OCI-LY1 (cell line): Measurements from ENCODE around the gene LELP1.

Experiments used
- EZH2 ChIP-seq: fragments of 200-600 bp; sonication (generic), shearing (Covaris generic); IDR thresholded peaks from 2 replicates; pipeline ENCODE4 v1.8.0; 2017; ENCODE audit warnings: borderline replicate concordance, mixed run types, mild to moderate bottlenecking, antibody characterized with exemption, low read length, moderate library complexity, mixed read lengths
- TF ChIP-seq, protein P1 (sequence below): fragments of 200-600 bp; sonication (generic), shearing (Covaris generic); IDR thresholded peaks from 2 replicates; pipeline ENCODE4 v1.5.1; 2017; ENCODE audit warnings: mild to moderate bottlenecking, antibody characterized with exemption, low read length, moderate library complexity, mixed read lengths

DNA sequence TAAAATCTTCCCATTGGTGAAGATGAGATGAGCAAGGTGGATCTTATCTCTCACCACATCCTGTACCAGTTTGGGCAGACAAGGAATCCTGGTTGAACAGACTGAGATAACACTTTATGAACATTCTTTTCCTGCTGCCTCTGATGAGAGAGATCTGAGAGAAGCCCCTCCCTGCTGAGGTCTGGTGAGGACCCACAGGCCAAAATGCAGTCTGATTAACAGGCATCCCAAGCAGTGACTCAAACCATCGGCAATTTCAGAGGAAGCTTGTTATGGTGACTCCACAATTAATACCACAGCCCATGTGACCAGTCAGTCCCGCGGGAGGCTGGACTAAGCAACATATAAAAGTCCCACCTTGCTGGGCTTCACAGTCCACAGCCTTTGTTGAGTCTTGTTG is 14.0 kb downstream of the LELP1 start, which contains the start of gene PRR9:
- TF ChIP-seq, protein P1, sequence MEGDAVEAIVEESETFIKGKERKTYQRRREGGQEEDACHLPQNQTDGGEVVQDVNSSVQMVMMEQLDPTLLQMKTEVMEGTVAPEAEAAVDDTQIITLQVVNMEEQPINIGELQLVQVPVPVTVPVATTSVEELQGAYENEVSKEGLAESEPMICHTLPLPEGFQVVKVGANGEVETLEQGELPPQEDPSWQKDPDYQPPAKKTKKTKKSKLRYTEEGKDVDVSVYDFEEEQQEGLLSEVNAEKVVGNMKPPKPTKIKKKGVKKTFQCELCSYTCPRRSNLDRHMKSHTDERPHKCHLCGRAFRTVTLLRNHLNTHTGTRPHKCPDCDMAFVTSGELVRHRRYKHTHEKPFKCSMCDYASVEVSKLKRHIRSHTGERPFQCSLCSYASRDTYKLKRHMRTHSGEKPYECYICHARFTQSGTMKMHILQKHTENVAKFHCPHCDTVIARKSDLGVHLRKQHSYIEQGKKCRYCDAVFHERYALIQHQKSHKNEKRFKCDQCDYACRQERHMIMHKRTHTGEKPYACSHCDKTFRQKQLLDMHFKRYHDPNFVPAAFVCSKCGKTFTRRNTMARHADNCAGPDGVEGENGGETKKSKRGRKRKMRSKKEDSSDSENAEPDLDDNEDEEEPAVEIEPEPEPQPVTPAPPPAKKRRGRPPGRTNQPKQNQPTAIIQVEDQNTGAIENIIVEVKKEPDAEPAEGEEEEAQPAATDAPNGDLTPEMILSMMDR, result no peak
- TF ChIP-seq EZH2, result no peak
